SK-N-MC (cell line): ENCODE data around the gene EFCAB12.

Source experiments
- EZH2 ChIP-seq: fragments of 200-600 bp; sonication (generic); IDR thresholded peaks from one replicate; pipeline ENCODE4 v1.6.1; 2017; ENCODE audit warnings: antibody characterized with exemption
- POLR2AphosphoS5 ChIP-seq: IDR thresholded peaks from 2 replicates; pipeline ENCODE4 v1.6.1; 2012; ENCODE audit warnings: mild to moderate bottlenecking, low read depth, low read length, borderline replicate concordance

- no peak for TF ChIP-seq POLR2AphosphoS5
- TF ChIP-seq EZH2: no peak
These were observed 47.4 kb upstream of the EFCAB12 start for GRCh38 chr3:129475863-129476262.
